Neural crest cell (in vitro differentiated cells): ENCODE measurements around the gene SRGAP3. TPM values are rescaled to one million over a fixed set of nuclear protein-coding genes. Genes with fewer than 3 reads are reported as not detected.

Experiments
- DNase-seq: peaks from one replicate; pipeline ENCODE4 v3.0.0; 2021; ENCODE audit warnings: low read depth, mixed read lengths, low spot score
- H3K27ac Mint-ChIP-seq: one replicate; pipeline ENCODE4 v1.8.0; 2021; ENCODE audit warnings: mild to moderate bottlenecking, mixed read lengths; ENCODE audit not compliant: unreplicated experiment
- H3K27me3 Mint-ChIP-seq: 2 replicates; pipeline ENCODE4 v1.8.0; 2021; ENCODE audit warnings: low read depth, mild to moderate bottlenecking, mixed read lengths
- H3K36me3 Mint-ChIP-seq: 2 replicates; pipeline ENCODE4 v1.8.0; 2021; ENCODE audit warnings: low read depth, mild to moderate bottlenecking, mixed read lengths
- H3K4me1 Mint-ChIP-seq: 2 replicates; pipeline ENCODE4 v1.8.0; 2021; ENCODE audit warnings: mixed read lengths
- H3K4me3 Mint-ChIP-seq: one replicate; pipeline ENCODE4 v1.8.0; 2021; ENCODE audit warnings: mild to moderate bottlenecking, mixed read lengths
- H3K9me3 Mint-ChIP-seq: 2 replicates; pipeline ENCODE4 v1.8.0; 2021; ENCODE audit warnings: mixed read lengths
- CTCF ChIP-seq: fragments of 200-600 bp; sonication (generic); conservative IDR thresholded peaks from 2 replicates; pipeline ENCODE4 v1.5.0; 2021; ENCODE audit warnings: antibody characterized with exemption, mild to moderate bottlenecking
- total RNA-seq: library from RNA; stranded (reverse); gene quantifications from 2 replicates; pipeline ENCODE4 v1.2.1, GENCODE V29; 2021

Gene SRGAP3
- total RNA-seq, 1 donor from 2014 or later: 58.4 TPM

DNA sequence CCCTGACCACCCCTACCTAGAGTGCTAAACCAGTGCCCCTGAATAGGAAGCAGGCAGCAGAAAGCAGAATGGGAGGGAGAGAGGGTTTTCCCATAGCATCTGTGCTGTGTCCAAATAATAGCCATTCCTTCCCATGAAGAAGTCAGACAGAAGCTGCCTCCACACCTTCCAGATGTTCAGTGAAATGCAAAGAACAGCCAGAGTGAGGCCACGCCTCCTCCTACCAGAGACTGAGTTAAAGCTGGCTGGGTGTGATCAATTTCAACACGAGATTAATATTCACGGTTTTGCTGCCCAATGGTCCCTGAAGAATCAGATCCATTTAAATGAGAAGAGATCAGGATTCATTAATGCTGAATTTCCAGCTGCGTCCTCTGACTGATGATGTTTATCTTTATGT, 111.8 kb downstream of the SRGAP3 start:
- peak overlapping the region; percentile 24 for H3K4me3 Mint-ChIP-seq
- DNase-seq: no peak
- H3K9me3 Mint-ChIP-seq: no peaks in the 10 kb centered on the region
- H3K4me1 Mint-ChIP-seq: peaks cover 49% of the 10 kb centered on the region
- TF ChIP-seq CTCF: no peak
- no peaks in the 10 kb centered on the region for H3K27me3 Mint-ChIP-seq
- peaks cover 3% of the 10 kb centered on the region for H3K36me3 Mint-ChIP-seq
- no peak overlapping the region for H3K27ac Mint-ChIP-seq

DNA sequence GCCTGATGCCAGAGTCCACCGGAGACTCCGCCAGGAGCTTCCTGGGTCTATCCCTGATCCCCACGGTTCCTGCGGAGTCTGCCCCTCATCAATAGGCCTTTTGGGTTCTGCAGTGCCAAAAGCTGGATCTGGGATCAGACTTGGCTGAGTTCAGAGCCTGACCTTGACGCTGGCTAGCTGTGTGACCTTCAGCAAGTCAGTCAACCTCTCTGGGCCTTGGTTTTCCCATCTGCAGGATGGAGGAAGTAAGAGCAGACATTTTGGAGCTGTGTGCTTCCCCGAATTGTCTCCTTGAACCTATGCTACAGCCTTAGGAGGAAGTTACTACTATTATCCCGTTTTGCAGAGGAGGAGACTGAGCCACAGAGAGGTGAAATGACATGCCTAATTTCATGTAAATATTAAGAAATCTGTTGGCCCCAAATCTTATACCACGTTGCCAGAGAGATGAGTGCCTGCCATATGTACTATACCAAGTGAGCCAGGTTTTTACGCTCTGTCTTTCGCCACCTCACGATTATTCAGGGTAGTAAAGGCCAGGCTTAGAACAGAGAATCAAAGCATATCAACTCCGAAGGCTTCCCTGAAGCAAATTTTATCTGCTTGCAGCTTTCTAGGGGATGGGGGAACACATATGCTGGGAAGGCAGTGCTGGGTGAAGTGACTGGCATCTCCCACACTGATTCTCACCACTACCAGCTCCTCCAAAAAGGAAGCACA, 112.5 kb downstream of the SRGAP3 start:
- no peak for DNase-seq
- Mint-ChIP-seq H3K4me3 (peak overlapping the region; percentile 29), H3K27me3 (no peaks in the 10 kb centered on the region), H3K9me3 (no peaks in the 10 kb centered on the region), H3K4me1 (peaks cover 47% of the 10 kb centered on the region), H3K27ac (no peak overlapping the region), H3K36me3 (peaks cover 3% of the 10 kb centered on the region)
- no peak for TF ChIP-seq CTCF

DNA sequence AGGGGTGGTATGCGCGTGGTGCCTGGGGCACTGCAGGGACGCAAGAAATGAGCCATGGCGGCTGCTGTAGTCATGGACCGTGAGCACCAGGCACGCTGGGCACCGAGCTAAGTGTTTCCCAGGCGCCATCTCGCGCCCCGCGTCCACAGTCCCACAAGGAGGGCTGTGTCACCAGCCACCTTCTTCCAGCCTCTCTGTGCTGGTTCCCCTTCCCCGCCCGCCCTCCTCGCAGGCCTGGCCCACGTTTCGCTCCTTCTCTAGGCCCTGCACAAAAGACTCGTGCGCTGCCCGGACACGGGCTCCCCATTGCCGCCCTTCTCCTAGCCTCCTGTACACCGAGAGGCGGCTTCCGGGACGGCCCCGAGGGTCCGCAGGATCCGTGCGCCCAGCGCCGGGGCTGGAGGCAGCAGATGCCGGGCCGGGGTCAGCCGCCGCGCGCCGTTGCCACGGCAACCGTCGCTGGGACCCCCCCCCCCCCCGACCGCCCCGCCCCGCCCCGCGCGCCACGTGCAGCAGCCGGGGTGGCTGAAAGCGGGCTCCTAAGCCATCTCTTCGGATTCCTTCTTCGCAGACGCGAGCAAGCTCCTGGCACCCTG, 113.4 kb downstream of the SRGAP3 start:
- TF ChIP-seq CTCF: no peak
- Mint-ChIP-seq H3K4me3 (peak overlapping the region; percentile 52), H3K27me3 (no peaks in the 10 kb centered on the region), H3K4me1 (peaks cover 47% of the 10 kb centered on the region), H3K36me3 (peaks cover 3% of the 10 kb centered on the region), H3K9me3 (no peaks in the 10 kb centered on the region), H3K27ac (no peak overlapping the region)
- DNase-seq: peak; percentile 58

GRCh38 chr3:9135526-9135925, 113.9 kb downstream of the SRGAP3 start:
- peaks cover 3% of the 10 kb centered on the region for H3K36me3 Mint-ChIP-seq
- no peak for TF ChIP-seq CTCF
- H3K4me1 Mint-ChIP-seq: peaks cover 45% of the 10 kb centered on the region
- H3K27me3 Mint-ChIP-seq: no peaks in the 10 kb centered on the region
- H3K4me3 Mint-ChIP-seq: peak overlapping the region; percentile 5
- DNase-seq: no peak
- no peaks in the 10 kb centered on the region for H3K9me3 Mint-ChIP-seq
- H3K27ac Mint-ChIP-seq: no peak overlapping the region

DNA sequence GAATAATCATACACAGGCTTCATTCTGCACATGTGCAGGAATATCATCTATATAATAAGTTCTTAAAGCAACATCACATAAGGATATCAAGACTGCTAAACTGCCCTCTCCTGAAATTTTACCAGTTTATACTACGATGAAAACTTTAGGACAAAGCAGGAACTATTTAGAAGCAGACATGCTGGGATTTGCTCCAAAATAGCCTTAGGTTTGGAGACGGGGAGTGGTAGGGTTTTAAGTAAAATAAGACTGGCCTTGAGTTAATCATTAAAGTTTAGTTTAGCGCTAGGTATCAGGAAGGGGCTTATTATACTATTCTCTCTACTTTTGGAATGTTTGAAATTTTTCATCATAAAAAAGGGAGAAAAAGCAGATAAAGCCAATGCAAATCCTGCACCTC, 115.8 kb downstream of the SRGAP3 start:
- Mint-ChIP-seq H3K27me3 (no peaks in the 10 kb centered on the region), H3K4me1 (peaks cover 52% of the 10 kb centered on the region), H3K36me3 (no peaks in the 10 kb centered on the region), H3K27ac (no peak overlapping the region), H3K9me3 (no peaks in the 10 kb centered on the region), H3K4me3 (no peak overlapping the region)
- no peak for TF ChIP-seq CTCF
- DNase-seq: no peak
